DMS153 treated with DMSO at 0.1 percent for 48 hours (cell line): ENCODE data around the gene QSER1.
A peak's percentile ranks its signal among the peaks of the same experiment; 100 is the strongest.
"Not testable (repeated sequence)": the region's sequence is repeated elsewhere in the genome, so short reads cannot be mapped to it uniquely, and the experiment has no call there.

Source experiments
- DNase-seq: peaks from one replicate; lab custom pipeline; 2025; ENCODE audit not compliant: unreplicated experiment; lab: John Stamatoyannopoulos, UW

QSER1 gene

GRCh38 chr11:32932196-32932595 lies 39.6 kb downstream of the QSER1 start:
- DNase-seq, result no peak

- no peak for DNase-seq
Measured at GRCh38 chr11:32935462-32936029, 42.9 kb downstream of the QSER1 start.

GRCh38 chr11:32936178-32936577 lies 43.6 kb downstream of the QSER1 start:
- not testable (repeated sequence) for DNase-seq

- not testable (repeated sequence) for DNase-seq
Measured at GRCh38 chr11:32937283-32937682, 44.7 kb downstream of the QSER1 start.

GRCh38 chr11:32939046-32939445 lies 46.4 kb downstream of the QSER1 start:
- no peak for DNase-seq

- DNase-seq, result no peak
Measured at GRCh38 chr11:32939866-32940265, 47.3 kb downstream of the QSER1 start.

- no peak for DNase-seq
Measured at GRCh38 chr11:32940865-32941264, 48.3 kb downstream of the QSER1 start.

GRCh38 chr11:32947978-32948377 lies 55.4 kb downstream of the QSER1 start:
- no peak for DNase-seq

- DNase-seq, result no peak
Measured at GRCh38 chr11:32949739-32950138, 57.1 kb downstream of the QSER1 start.

- no peak for DNase-seq
Measured at GRCh38 chr11:32952421-32952820, 59.8 kb downstream of the QSER1 start.

- DNase-seq, result no peak
Measured at GRCh38 chr11:32953700-32954099, 61.1 kb downstream of the QSER1 start.

- peak; percentile 1 for DNase-seq
Measured at GRCh38 chr11:32960553-32961164, 68.0 kb downstream of the QSER1 start.

- no peak for DNase-seq
Measured at GRCh38 chr11:32962016-32962415, 69.4 kb downstream of the QSER1 start.

GRCh38 chr11:32963721-32964120 lies 71.1 kb downstream of the QSER1 start:
- DNase-seq, result no peak

GRCh38 chr11:32968541-32968940 lies 75.9 kb downstream of the QSER1 start:
- no peak for DNase-seq

- DNase-seq, result not testable (repeated sequence)
Measured at GRCh38 chr11:32972233-32972632, 79.6 kb downstream of the QSER1 start.

- DNase-seq, result no peak
Measured at GRCh38 chr11:32972781-32973180, 80.2 kb downstream of the QSER1 start.

GRCh38 chr11:32982626-32983025 lies 90.0 kb downstream of the QSER1 start:
- DNase-seq, result no peak

GRCh38 chr11:32983506-32983905 lies 90.9 kb downstream of the QSER1 start:
- DNase-seq, result no peak

GRCh38 chr11:32985600-32985999 lies 93.0 kb downstream of the QSER1 start:
- no peak for DNase-seq

- DNase-seq, result no peak
Measured at GRCh38 chr11:32987851-32988250, 95.2 kb downstream of the QSER1 start.

- no peak for DNase-seq
Measured at GRCh38 chr11:32990481-32990880, 97.9 kb downstream of the QSER1 start.

GRCh38 chr11:32991427-32991826 lies 98.8 kb downstream of the QSER1 start:
- no peak for DNase-seq
